ENCODE results near the gene MB. TPM values are rescaled to one million over a fixed set of nuclear protein-coding genes. Genes with fewer than 3 reads are reported as not detected.
A peak's percentile ranks its signal among the peaks of the same experiment; 100 is the strongest.

Gene MB
- total and polyA plus RNA-seq, 9 of the 15 experiments (the other 6 are each of a cell fraction or from before 2014, with no cell fraction given): not detected

DNA sequence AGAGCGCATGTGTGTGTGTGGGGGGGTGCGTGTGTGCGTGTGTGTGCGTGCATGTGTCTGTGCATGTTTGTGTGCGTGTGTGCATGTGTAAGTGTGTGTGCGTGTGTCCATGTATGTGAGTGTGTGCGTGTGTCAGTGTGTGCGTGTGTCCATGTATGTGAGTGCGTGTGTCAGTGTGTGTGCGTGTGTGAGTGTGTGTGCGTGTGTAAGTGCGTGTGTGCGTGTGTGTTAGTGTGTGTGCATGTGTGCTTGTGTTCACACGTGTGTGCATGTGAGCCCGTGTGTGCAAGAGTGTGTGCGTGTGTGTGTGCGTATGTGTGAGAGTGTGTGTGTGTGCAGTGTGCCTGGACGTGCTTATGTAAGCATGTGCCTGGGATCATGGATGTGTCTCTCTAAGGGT, 16.4 kb upstream of the MB start:
- FAIRE-seq (no peak), ATAC-seq (no peak), DNase-seq (ENCODE audit: extremely low read depth in 1 of 4, low spot score in 3 of 4) (no peak)
- Histone ChIP-seq H2AFZ (ENCODE audit: low read depth, low read length) (no peak overlapping the region), H3K27ac (ENCODE audit: extremely low read depth, low read depth, low read length) (no peak overlapping the region), H4K20me1 (replicated peaks; ENCODE audit: control insufficient read depth, insufficient read depth, low read length) (no peaks in the 10 kb centered on the region), H3K4me3 (no peak overlapping the region), H3K4me2 (ENCODE audit: insufficient read depth, low read length) (0 out of 2 replicates have a peak overlapping the region, but pooled peaks have one; percentile 11), H3K9me3 (replicated peaks; ENCODE audit: control insufficient read depth, insufficient read depth, low read depth, low read length) (no peaks in the 10 kb centered on the region), H3K36me3 (ENCODE audit: control insufficient read depth, insufficient read depth, low read length) (no peaks in the 10 kb centered on the region), H3K9ac (ENCODE audit: insufficient read depth in 1 of 2, low read depth in 2 of 2, low read length in 2 of 2) (no peak overlapping the region), H3K9me1 (ENCODE audit: control insufficient read depth, insufficient read depth, low read length) (no peaks in the 10 kb centered on the region), H3K79me2 (ENCODE audit: control insufficient read depth, insufficient read depth, low read length) (no peaks in the 10 kb centered on the region), H3K27me3 (ENCODE audit: control insufficient read depth in 2 of 2, insufficient read depth in 2 of 2, low read length in 2 of 2) (peaks cover 0 to 10% of the 10 kb centered on the region in 2 experiments; a peak in 2 of 5 replicates), H3K4me1 (replicated peaks in 1 of 2; ENCODE audit: control insufficient read depth in 2 of 2, insufficient read depth in 2 of 2, low read length in 2 of 2) (peaks cover 0 to 5% of the 10 kb centered on the region in 2 experiments; a peak in 3 of 5 replicates)
- in situ Hi-C loops (cut with MboI): no loop called here
- 31% methylated on average over 10 of the region's 18 CpGs for WGBS (ENCODE audit: insufficient coverage, low coverage, missing lambda C conversion rate)
- intact Hi-C loops (cut with micrococcal nuclease): loop anchor here (5.0 to 10.0 kb wide), 2 partner anchors 201 to 289 kb away; no protein-coding TSS in a partner anchor
- ChIA-PET POLR2A (no interaction called here), CTCF (ENCODE audit: low intra/inter-chr PET ratio) (no interaction called here)
- BruUV-seq (replicated peaks): no TSS peak
- TF ChIP-seq ELF1 (tag; IDR thresholded peaks at IDR 0.05): no peak
- no peak for TF ChIP-seq CEBPB (tag; IDR thresholded peaks at IDR 0.05)
- TF ChIP-seq CBFA2T2 (conservative IDR thresholded peaks at IDR 0.05): no peak
- TF ChIP-seq, protein P1, sequence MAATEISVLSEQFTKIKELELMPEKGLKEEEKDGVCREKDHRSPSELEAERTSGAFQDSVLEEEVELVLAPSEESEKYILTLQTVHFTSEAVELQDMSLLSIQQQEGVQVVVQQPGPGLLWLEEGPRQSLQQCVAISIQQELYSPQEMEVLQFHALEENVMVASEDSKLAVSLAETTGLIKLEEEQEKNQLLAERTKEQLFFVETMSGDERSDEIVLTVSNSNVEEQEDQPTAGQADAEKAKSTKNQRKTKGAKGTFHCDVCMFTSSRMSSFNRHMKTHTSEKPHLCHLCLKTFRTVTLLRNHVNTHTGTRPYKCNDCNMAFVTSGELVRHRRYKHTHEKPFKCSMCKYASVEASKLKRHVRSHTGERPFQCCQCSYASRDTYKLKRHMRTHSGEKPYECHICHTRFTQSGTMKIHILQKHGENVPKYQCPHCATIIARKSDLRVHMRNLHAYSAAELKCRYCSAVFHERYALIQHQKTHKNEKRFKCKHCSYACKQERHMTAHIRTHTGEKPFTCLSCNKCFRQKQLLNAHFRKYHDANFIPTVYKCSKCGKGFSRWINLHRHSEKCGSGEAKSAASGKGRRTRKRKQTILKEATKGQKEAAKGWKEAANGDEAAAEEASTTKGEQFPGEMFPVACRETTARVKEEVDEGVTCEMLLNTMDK (IDR thresholded peaks at IDR 0.05; ENCODE audit: borderline replicate concordance, insufficient read depth, low read depth, low read length, poor library complexity, severe bottlenecking): no peak
- peak; percentile 94; the same call in 1 of the 2 replicates for TF ChIP-seq MYNN (IDR thresholded peaks at IDR 0.05)
- TF ChIP-seq MYNN (CRISPR knock-in tag; IDR thresholded peaks at IDR 0.05): no peak
- 0 out of 4 replicates have a peak, but pooled peaks of 1 of the 2 experiments have one; percentile 61 for TF ChIP-seq KDM4B (IDR thresholded peaks at IDR 0.05; ENCODE audit: borderline replicate concordance in 2 of 2, low read depth in 1 of 2)
- TF ChIP-seq SMARCB1 (IDR thresholded peaks at IDR 0.05; ENCODE audit: insufficient read length, low read depth): no peak
- no peak for TF ChIP-seq BRF1 (IDR thresholded peaks at IDR 0.05; ENCODE audit: borderline replicate concordance, extremely low read depth, insufficient read length)
- TF ChIP-seq BRF2 (IDR thresholded peaks at IDR 0.05; ENCODE audit: borderline replicate concordance, insufficient read depth, insufficient read length): no peak
- TF ChIP-seq, protein P2, sequence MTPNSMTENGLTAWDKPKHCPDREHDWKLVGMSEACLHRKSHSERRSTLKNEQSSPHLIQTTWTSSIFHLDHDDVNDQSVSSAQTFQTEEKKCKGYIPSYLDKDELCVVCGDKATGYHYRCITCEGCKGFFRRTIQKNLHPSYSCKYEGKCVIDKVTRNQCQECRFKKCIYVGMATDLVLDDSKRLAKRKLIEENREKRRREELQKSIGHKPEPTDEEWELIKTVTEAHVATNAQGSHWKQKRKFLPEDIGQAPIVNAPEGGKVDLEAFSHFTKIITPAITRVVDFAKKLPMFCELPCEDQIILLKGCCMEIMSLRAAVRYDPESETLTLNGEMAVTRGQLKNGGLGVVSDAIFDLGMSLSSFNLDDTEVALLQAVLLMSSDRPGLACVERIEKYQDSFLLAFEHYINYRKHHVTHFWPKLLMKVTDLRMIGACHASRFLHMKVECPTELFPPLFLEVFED (CRISPR knock-in tag; conservative IDR thresholded peaks at IDR 0.05): 0 out of 2 replicates have a peak, but pooled peaks have one; percentile 62
- no peak for TF ChIP-seq HDAC6 (IDR thresholded peaks at IDR 0.05; ENCODE audit: low read depth, low read length)
- no peak for TF ChIP-seq TRIM24 (IDR thresholded peaks at IDR 0.05)
- 0 out of 2 replicates have a peak, but pooled peaks have one; percentile 31 for TF ChIP-seq CC2D1A (IDR thresholded peaks at IDR 0.05)
- peak; percentile 63; the same call in 1 of the 2 replicates for TF ChIP-seq ZNF644 (tag; IDR thresholded peaks at IDR 0.05; ENCODE audit: low read depth)
- no peak for TF ChIP-seq SMARCA5 (IDR thresholded peaks at IDR 0.05)
- no peak for TF ChIP-seq ZNF707 (CRISPR knock-in tag; conservative IDR thresholded peaks at IDR 0.05)
- TF ChIP-seq ARHGAP35 (IDR thresholded peaks at IDR 0.05; ENCODE audit: partially characterized antibody): no peak
- no peak for TF ChIP-seq ZNF263 (CRISPR knock-in tag; IDR thresholded peaks at IDR 0.05; ENCODE audit: borderline replicate concordance)
- no peak for TF ChIP-seq CBX1 (IDR thresholded peaks at IDR 0.05; ENCODE audit: low read depth)
- no peak for TF ChIP-seq ZNF23 (CRISPR knock-in tag; IDR thresholded peaks at IDR 0.05)
